ENCODE results near the gene MDGA2.
"Not testable (repeated sequence)": the region's sequence is repeated elsewhere in the genome, so short reads cannot be mapped to it uniquely, and the experiment has no call there.

MDGA2 gene

DNA sequence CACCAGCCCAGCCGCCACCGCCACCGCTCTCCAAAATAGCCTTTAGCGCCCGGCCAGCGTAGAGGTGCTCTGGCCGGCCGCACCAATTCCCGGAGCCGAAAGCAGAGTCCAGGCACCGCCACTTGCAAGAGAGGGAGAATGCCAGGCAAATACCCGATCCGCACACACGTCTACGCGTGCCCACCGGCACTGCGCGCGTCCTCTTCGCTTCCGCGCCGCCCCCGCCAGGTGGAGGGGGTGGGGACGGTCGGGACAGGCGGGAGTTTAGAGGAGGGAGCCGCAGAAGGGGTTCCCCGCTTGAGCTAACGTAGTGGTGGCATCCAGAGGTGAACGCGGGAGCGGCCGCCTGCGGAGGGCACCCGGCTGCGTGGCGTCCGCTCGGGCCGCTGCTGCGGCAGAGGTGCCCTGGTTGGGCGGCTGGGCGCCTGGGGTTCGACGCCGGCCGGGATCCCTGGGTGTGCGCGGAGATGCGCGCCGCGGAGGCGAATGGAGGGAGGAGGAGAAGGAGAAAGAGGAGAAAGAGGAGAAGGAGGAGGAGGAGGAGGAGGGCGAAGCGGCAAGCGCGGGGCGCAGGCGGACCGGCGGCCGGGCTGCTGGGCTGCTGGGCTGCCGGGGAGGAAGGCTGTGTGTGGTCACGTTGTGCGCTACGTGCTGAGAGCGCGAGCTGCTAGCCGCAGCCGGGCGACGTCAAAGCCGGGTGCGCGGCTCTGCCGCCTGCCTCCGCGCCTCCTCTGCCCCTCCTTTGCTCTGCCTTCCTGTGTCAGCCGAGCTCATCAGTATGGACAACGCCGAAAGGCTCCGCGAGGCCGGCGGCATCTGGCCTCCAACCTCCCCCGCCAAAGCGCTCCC lies at the start of gene MDGA2:
MDGA2 (minus strand) TSS at position 140 of the 849 bp plus-strand sequence.
- no peak for DNase-seq

DNA sequence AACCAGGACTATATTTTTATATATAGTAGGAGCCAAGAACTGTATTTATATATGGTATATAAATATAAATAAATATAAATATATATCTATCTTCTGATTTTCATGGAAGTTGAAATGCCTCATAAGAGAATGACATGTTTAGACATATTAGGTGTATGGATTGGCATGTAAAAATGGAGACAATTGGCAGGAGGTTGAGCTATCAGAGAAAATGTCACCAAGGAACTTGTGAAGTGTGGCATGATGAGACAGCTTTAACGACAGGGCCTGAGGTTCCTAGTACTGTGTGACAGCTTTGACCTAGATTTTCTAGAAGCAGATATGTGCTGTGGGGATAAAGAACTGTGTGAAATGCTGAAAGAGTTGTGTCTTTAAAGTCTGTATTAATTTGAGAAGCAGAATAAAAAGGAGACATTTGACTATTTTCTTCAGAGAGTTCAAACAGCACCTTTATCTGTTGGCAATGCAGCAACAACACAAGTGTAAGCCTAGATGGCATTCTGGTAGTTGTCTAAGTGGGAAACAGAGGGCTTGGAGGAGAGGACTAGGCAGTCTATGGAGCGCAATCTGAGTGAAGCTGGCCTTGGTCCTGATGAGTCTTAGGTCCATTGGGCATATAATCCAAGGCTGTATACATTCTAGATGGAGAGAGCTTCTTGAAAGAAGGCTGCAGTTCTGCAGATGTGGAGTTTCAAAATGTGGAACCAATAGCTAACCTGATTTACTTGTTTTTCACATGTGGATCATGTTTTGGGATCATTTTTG lies 47.7 kb upstream of the MDGA2 start:
- DNase-seq: no peak

DNA sequence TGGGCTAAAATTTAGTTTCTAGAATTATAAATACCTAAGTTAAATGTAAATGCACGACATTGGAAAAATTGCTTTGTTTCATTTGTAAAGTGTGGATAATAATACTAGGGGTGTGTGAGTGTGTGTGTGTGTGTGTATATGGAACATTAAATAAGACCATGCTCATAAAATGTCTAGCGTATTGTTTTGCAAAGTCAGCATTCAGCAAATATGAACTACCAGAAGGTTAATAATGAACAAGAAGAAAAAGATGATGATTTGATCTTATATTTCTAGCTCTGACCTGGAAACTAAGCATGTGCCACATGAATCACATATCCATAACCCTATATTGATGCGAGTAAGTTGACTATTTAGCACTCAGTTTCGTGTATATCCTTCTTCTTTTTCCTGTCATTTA lies 44.9 kb upstream of the MDGA2 start:
- DNase-seq: no peak

DNA sequence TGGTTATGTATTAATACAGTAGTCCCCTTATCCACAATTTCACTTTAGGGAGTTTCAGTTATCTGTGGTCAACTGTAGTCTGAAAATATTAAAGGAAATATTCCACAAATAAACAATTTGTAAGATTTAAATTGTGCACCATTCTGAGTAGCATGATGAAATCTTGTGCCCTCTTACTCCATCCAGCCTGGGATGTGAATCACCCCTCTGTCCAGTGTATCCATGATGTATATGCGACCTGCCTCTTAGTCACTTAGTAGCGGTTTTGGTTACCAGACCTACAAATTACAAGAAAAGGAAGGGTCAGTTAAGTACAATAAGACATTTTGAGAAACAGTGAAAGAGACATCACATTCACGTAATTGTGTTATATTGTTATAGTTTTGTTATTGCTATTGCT lies 39.9 kb upstream of the MDGA2 start:
- DNase-seq: no peak

DNA sequence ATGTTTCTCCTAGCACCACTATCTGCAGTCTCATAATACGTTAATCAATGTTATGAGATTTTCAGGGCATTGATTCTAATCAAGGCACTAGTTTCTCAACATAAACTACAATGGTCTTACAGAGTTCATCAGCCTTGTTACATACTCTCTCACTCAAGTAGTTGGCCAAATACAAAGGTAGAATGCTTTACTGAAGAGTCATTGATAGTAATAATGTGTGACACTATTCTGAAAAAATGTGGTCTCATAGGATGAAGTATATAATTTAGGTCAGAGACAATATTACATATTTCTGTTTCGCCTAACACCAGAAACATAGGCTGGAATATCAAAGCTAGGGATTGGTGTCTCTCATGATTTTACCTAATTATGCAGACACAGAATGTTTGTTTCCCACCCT lies 35.2 kb upstream of the MDGA2 start:
- DNase-seq: no peak

DNA sequence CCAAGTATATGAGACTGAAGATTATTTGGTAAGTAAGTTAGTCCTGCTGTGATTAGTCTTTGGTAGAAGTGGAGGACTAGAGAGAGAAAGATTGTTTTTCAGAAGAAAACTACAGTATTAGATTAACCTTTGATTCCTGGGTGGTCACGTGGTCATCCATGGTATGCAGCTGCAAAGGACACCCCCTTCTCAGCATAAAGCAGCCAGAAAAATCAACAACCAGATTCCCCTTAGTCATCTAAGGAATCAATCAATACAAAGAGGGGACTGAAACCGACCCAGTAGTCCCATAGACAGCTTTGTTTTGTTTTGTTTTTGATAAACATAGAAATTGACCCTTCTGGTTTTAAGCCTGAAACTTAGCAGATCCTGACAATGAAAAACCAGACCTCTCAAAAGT lies 30.3 kb upstream of the MDGA2 start:
- DNase-seq: no peak

DNA sequence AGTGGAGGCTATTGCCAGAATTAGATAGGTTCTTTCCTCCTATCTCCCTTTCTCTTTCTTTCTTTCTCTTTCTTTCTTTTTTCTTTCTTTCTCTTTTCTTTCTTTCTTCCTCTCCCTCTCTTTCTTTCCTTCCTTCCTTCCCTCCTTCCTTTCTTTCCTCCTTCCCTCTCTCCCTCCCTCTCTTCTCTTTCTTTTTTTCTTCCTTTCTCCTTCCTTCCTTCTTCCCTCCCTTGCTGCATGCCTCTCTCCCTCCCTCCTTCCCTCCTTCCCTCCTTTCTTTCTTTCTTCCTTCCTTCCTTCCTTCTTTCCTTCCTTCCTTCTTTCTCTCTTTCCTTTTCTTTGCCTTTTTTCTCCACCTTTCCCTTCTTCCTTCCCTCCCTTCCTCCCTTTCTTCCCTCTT lies 16.4 kb upstream of the MDGA2 start:
- DNase-seq: no peak

DNA sequence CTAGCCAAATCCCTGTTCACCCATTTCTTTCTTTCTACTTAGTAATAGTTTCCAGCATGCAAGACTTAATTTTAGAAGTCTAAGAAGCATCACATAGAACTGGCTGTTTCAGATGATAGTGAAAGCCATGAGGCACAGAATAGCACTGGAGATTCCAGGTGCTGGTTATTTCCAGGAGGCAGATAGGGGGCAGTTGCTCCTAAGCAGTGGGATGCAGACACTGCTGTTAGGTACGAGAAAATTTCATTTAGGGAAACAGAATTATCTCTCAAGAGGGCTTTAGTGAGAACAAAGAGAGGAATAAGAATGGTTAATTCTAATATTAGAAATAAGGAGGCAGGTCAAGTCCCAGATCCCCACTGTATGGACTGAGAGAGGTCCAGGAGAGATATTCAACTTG lies 3.6 kb upstream of the MDGA2 start:
- no peak for DNase-seq

DNA sequence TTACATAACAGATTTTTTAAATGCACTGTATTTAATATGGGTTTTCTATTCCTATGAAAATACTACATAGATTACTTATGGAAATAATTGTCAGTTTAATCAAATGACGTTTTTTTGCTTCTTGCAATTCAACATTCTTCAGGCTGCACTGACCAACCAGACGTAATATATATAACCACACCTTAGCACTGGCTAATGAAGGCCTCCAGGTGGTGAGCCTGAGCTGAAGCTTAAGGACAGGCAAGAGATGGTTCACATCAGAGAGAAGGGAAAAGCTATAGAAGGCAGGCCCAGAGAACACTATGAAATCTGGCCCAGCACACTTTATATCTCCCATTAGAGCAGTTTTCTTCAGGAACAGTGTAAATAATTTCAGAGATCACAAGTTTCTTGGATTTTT lies 2.8 kb upstream of the MDGA2 start:
- no peak for DNase-seq

DNA sequence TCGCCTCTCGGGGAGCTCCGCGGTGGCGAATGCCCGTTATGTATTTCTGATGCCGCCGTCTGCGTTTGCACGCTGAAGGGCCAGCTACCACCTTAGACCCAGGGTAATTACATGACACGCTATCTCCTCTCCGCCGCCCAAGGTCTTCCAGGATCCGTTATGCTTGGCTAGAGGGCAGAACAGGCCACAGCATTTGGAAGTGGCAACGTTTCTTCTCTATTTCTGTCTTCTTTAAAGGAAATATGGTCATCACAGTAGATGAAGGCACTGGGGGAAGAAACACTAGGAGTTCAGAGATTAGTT lies 861 bp upstream of the MDGA2 start:
- DNase-seq: no peak

DNA sequence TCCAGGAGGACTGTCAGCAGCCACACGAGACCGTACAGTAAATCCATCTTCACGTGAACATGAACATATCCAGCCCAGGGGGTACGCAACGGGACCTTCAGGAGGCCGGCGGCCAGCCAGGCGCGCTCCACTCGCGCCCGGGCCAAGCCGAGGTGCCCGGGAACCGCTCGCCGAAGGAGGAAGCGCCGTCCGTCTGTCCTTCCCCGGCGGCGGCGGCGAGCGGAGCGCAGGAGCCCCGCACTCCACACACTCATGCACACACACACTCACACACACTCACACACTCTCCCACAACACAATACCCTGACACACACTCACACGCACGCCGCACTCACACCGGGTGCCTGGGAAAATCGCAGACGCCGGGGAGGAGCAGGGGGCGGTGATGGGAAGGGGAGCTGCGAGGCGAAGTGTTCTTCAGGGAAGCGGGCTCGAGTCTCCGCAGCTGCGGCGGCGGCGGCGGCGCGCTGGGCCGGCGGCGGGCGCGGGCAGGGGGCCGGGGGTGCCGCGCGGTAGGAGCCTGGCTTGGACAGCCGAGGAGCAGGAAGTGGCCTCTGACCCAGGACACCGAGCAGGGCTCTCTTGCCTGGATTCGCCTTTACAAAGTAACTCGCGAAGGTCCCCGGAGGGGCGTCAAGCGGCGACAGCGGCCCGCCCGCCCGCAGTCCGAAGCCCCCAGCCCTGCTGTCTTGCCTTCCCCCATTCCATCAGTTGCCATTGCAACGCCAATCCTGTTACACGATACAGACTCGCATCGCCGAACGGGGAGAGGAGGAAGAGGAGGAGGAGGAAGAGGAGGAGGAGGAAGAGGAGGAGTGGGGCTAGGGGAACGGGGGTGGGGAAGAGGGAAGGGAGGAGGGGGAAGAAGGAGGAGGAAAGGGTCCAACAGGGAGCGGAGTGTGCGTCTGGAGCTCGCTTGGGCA lies 601 bp downstream of the MDGA2 start:
- DNase-seq: no peak

DNA sequence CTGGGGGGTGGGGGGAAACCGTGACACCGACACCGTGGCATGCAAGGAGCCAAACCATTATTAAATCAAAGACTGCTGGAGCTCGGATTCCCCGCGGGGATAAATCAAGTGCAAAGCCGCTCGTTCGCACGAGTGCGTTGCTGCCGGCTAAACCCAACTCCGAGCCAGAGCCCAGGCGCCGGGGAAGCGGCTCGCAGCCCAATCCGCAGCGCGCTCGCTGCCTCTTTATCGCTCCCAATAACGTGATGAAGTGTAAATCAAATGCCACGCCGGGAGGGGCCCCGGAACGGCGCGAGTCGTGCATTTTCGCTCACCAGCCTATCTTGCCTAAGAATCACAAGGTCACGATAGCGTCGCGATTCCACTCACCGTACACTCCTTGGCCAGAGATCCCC lies 1.3 kb downstream of the MDGA2 start:
- no peak for DNase-seq

DNA sequence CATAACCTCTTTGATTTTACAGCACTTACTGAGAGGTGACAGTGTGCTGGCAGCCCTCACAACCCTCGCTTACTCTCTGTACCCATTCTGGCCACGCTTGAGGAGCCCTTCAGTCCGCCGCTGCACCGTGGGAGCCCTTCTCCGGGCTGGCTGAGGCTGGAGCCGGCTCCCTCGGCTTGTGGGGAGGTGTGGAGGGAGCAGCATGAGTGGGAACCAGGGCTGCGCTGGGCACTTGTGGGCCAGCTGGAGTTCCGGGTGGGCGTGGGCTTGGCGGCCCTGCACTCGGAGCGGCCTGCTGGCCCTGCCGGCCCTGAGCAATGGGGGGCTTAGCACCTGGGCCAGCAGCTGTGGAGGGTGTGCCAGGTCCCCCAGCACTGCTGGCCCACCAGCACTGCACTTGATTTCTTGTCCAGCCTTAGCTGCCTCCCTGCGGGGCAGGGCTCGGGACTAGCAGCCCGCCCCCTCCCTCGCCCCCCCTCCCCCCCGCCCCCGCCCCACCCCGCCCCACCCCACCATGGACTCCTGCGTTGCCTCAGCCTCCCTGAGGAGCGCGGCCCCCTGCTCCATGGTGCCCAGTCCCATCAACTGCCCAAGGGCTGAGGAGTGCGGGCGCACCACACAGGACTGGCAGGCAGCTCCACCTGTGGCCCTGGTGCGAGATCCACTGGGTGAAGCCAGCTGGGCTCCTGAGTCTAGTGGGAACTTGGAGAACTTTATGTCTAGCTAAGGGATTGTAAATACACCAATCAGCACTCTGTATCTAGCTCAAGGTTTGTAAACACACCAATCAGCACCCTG lies 9.9 kb downstream of the MDGA2 start:
- DNase-seq: no peak

DNA sequence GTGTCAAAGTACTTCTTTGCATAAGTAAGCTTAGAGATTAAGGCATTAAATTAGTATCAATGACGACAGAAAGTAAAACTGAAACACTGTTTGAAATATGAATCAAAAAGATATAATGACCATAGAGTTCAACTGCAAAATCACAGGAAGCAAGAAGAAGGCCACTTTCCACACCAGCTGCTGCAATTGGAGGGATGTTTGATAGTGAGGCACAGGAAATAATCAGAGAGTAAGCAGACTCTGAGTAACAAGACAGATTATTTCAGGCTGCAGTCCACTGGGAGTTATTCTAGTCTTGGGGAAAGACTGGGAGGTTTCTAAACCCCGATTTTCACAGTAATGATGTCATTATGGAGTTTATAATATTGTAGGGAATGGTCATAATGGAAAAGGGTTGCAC lies 12.9 kb downstream of the MDGA2 start:
- no peak for DNase-seq

DNA sequence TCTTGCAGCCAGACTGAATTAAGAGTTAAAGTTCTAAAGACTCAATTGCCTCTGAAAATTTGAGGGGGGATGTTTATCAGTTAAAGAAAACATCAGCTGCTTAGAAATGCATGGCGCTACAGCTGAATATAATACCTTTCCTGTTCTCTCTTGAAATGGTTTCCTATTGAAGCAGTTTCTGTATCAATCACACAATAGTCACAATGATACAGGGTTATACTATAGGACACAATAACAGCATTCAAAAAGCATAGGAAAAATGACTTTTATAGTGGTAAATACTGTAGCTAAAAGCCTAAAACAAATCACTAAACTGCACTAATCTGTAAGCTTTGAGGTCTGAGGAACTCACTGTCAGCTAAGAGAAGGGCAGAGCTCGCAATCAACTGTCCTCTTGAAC lies 15.2 kb downstream of the MDGA2 start:
- DNase-seq: no peak

DNA sequence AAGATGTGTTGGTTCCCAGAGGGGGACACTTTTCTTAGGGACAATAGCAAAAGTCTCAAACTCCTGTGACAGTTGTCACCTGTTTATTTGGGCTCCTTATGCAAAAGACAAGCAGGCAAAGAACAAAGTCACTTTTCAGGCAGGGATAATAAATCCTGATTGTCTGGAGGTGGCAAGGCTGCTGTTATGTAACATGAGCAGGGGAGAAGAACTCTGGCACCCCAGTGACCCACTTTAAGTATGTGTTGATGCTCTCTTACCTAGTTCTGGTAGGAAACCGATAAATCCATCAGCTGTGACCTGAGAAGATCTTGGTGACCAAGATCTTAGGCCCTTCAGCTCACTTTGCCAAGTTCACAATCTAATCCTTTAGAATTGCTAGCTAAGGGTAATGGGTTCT lies 17.4 kb downstream of the MDGA2 start:
- no peak for DNase-seq

DNA sequence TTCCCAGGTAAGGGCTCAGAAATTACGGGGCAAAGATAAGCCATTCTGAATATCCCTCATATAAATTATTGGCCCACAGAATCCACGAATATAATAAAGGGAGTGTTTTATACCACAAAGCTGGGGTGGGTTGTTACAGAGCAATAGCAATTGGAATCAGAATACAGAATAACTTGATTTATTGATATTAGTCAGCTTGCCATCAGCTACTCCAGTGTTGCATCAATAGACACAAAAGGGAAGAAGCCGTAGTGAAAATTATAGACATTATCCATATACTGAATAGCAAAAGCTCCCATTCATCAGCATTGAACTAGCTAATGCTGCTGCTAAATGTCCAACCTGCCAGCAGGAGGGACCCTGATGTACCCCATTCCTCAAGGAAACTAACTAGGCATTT lies 18.3 kb downstream of the MDGA2 start:
- no peak for DNase-seq

DNA sequence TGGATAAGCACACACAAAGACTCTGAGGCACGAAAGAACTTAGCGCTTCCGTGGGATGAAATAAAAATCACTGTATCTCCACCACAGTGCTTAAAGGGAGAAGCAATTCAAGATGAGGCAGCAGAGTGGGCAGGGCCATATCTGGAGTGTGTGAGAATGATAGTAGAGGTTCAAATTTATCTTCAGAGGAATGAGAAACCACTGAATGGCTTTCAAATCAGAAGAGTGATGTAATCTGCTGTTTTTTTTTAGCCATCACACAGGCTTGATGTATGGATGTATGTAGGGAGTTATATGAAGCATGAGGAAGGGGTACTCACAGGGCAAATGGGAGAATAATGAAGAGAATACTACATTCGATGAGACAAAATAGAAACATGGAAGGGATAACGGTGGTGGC lies 24.1 kb downstream of the MDGA2 start:
- no peak for DNase-seq

DNA sequence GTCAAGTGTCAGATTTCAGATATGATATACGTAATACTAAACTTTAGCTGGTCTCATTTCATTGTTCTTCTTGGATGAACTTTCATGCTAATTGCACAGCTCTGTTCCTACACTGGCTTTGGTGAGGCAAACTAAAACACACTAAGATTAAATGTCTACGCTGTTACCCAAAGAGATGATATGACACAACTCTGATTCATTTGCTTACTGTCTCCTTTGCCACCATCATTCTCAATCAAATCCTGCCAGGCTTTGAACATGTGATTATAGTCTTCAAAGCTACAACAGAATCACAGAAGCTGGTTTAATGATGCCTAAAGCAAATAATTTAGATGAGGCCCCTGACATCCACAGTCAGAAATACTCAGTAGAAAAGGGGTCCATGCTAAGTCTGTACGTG lies 37.7 kb downstream of the MDGA2 start:
- DNase-seq: no peak

DNA sequence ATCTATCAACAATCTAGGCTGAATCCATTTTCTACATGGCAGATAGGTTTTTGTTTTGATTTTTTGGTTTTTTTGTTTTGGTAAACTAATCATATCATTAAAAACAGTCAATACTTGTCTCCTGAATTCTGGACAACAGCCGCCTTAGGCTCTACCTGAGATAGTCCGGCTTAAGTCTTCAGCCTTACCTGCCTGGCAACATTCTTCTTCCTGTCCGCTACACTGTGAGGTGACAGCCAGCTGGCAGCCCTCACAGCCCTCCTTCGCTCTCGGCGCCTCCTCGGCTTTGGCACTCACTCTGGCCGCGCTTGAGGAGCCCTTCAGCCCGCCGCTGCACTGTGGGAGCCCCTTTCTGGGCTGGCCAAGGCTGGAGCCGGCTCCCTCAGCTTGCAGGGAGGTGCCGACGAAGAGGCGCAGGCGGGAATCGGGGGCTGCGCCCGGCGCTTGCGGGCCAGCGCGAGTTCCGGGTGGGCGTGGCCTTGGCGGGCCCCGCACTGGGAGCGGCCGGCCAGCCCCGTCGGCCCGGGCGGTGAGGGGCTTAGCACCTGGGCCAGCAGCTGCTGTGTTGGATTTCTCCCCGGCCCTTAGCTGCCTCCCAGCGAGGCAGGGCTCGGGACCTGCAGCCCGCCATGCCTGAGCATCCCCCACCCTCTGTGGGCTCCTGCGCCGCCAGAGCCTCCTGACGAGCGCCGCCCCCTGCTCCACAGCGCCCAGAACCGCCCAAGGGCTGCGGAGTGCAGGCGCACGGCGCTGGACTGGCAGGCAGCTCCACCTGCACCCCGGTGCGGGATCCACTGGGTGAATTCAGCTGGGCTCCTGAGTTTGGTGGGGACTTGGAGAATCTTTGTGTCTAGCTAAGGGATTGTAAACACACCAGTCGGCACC lies 49.0 kb downstream of the MDGA2 start:
- no peak for DNase-seq

DNA sequence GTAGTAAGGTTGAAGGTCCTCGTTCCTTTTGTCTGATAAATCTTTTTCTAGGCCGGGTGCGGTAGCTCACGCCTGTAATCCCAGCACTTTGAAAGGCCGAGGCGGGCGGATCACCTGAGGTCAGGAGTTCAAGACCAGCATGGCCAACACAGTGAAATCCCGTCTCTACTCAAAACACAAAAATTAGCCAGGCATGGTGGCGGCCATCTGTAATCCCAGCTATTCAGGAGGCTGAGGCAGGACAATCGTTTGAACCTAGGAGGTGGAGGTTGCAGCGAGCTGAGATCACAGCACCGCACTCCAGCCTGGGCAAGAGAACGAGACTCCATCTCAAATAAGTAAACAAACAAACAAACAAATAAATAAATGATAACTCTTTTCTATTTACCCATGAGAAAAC lies 51.3 kb downstream of the MDGA2 start:
- not testable (repeated sequence) for DNase-seq

DNA sequence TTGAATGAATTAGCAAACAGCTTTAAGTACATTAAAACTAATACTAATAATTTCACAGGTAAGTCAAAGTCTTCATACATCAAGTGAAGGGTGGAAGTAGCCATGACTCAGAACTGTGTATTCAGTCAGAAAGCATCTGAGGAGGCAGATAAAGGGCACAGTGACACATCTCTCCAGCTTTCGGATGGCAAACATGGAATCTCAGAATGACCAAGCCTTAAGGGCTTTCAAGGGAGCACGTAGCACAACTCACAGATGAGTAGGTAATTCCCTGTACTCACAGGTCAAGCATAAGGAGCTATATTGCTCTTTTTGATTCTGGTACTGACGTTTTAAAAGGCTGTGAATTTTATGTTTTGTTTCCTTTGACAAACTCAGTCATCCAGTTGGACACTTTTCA lies 56.0 kb downstream of the MDGA2 start:
- no peak for DNase-seq
